ENCODE data around the gene UBE2Q1. TPM values are rescaled to one million over a fixed set of nuclear protein-coding genes. Genes with fewer than 3 reads are reported as not detected.

Gene UBE2Q1
- total and polyA plus RNA-seq, 12 donors: 15.7 to 102 (median 37.8) TPM

GRCh38 chr1:154579374-154579773, 20.9 kb upstream of the UBE2Q1 start:
- peaks cover 0 to 61% of the 10 kb centered on the region in 2 donors for H3K36me3 ChIP-seq (replicated peaks in 1 of 2)
- 85 to 94% (median 87%) methylated on average over 3 to 8 of the region's 8 CpGs for WGBS, 4 donors
- H3K4me1 ChIP-seq (replicated peaks in 1 of 2): peaks cover 0 to 4% of the 10 kb centered on the region in 2 donors
- H3K4me3 ChIP-seq: no peak overlapping the region
- DNase-seq: no peak
- intact Hi-C loops (cut with DNase I): no loop called here
- TF ChIP-seq CTCF (IDR thresholded peaks at IDR 0.05) (no peak), POLR2A (IDR thresholded peaks at IDR 0.05) (no peak)
- no peaks in the 10 kb centered on the region for H3K27me3 ChIP-seq
- no peaks in the 10 kb centered on the region for H3K9me3 ChIP-seq (replicated peaks in 1 of 3)
- no peak overlapping the region for H3K27ac ChIP-seq

- no peak for DNase-seq
- Histone ChIP-seq H3K36me3 (replicated peaks in 1 of 2) (peaks cover 0 to 48% of the 10 kb centered on the region in 2 donors), H3K27me3 (no peaks in the 10 kb centered on the region), H3K9me3 (replicated peaks in 1 of 3) (no peaks in the 10 kb centered on the region), H3K27ac (peak overlapping the region in 2 of 5 donors; percentile 17 to 44), H3K4me3 (no peak overlapping the region), H3K4me1 (replicated peaks in 1 of 2) (peaks cover 0 to 4% of the 10 kb centered on the region in 2 donors)
- no peak for TF ChIP-seq POLR2A (IDR thresholded peaks at IDR 0.05)
- no peak for TF ChIP-seq CTCF (IDR thresholded peaks at IDR 0.05)
- intact Hi-C loops (cut with DNase I): no loop called here
- WGBS, 4 donors: 45 to 69% (median 54%) methylated on average over 4 to 6 of the region's 6 CpGs
These were observed 19.6 kb upstream of the UBE2Q1 start for GRCh38 chr1:154578058-154578418.

GRCh38 chr1:154577346-154578057, 19.0 kb upstream of the UBE2Q1 start:
- no peak overlapping the region for H3K4me3 ChIP-seq
- peak overlapping the region in 1 of 5 donors; percentile 17 for H3K27ac ChIP-seq
- DNase-seq: no peak
- 67 to 78% (median 75%) methylated on average over 7 of the region's 7 CpGs for WGBS, 4 donors
- intact Hi-C loops (cut with DNase I): no loop called here
- TF ChIP-seq POLR2A (IDR thresholded peaks at IDR 0.05) (no peak), CTCF (IDR thresholded peaks at IDR 0.05) (no peak)
- peaks cover 0 to 4% of the 10 kb centered on the region in 2 donors for H3K4me1 ChIP-seq (replicated peaks in 1 of 2)
- peaks cover 0 to 43% of the 10 kb centered on the region in 2 donors for H3K36me3 ChIP-seq (replicated peaks in 1 of 2)
- H3K9me3 ChIP-seq (replicated peaks in 1 of 3): no peaks in the 10 kb centered on the region
- no peaks in the 10 kb centered on the region for H3K27me3 ChIP-seq

GRCh38 chr1:154575951-154576566, 17.6 kb upstream of the UBE2Q1 start:
- H3K27me3 ChIP-seq: no peaks in the 10 kb centered on the region
- H3K27ac ChIP-seq: no peak overlapping the region
- TF ChIP-seq POLR2A (IDR thresholded peaks at IDR 0.05) (no peak), CTCF (IDR thresholded peaks at IDR 0.05) (no peak)
- H3K36me3 ChIP-seq (replicated peaks in 1 of 2): peaks cover 0 to 30% of the 10 kb centered on the region in 2 donors
- H3K4me1 ChIP-seq (replicated peaks in 1 of 2): peaks cover 0 to 4% of the 10 kb centered on the region in 2 donors
- 70 to 89% (median 83%) methylated on average over 5 to 8 of the region's 8 CpGs for WGBS, 4 donors
- DNase-seq: no peak
- H3K9me3 ChIP-seq (replicated peaks in 1 of 3): no peaks in the 10 kb centered on the region
- no peak overlapping the region for H3K4me3 ChIP-seq
- intact Hi-C loops (cut with DNase I): no loop called here
